ENCODE results near the gene CD2BP2. TPM values are rescaled to one million over a fixed set of nuclear protein-coding genes. Genes with fewer than 3 reads are reported as not detected.
"Not testable (repeated sequence)": the region's sequence is repeated elsewhere in the genome, so short reads cannot be mapped to it uniquely, and the experiment has no call there.

CD2BP2 gene
- total RNA-seq, 4 donors from 2014 or later, result 43.1 to 68.1 (median 54.3) TPM

GRCh38 chr16:30397776-30398660 lies 42.9 kb upstream of the CD2BP2 start:
- H3K27me3 ChIP-seq, result no peaks in the 10 kb centered on the region
- no peaks in the 10 kb centered on the region for H3K9me3 ChIP-seq
- H3K4me1 ChIP-seq, result peaks cover 0 to 65% (median 12%) of the 10 kb centered on the region in 3 donors
- no peak for TF ChIP-seq EP300 (IDR thresholded peaks at IDR 0.05)
- no peak for TF ChIP-seq CTCF (IDR thresholded peaks at IDR 0.05)
- no peak for TF ChIP-seq POLR2AphosphoS5 (IDR thresholded peaks at IDR 0.05)
- TF ChIP-seq POLR2A (IDR thresholded peaks at IDR 0.05), result no peak
- peaks cover 0 to 20% of the 10 kb centered on the region in 2 donors for H3K36me3 ChIP-seq
- no peak overlapping the region for H3K4me3 ChIP-seq
- no peak overlapping the region for H3K27ac ChIP-seq
- ATAC-seq, result no peak
- WGBS, 2 donors (ENCODE audit: low coverage in 1 of 2), result no CpG with 5 or more reads among the region's 42 CpGs

GRCh38 chr16:30397056-30397455 lies 41.9 kb upstream of the CD2BP2 start:
- TF ChIP-seq EP300 (IDR thresholded peaks at IDR 0.05) (no peak), POLR2AphosphoS5 (IDR thresholded peaks at IDR 0.05) (no peak), CTCF (IDR thresholded peaks at IDR 0.05) (no peak), POLR2A (IDR thresholded peaks at IDR 0.05) (no peak)
- no peaks in the 10 kb centered on the region for H3K27me3 ChIP-seq
- H3K27ac ChIP-seq, result no peak overlapping the region
- H3K36me3 ChIP-seq, result peaks cover 0 to 20% of the 10 kb centered on the region in 2 donors
- ATAC-seq, result no peak
- WGBS, 2 donors (ENCODE audit: low coverage in 1 of 2), result 70 to 77% methylated on average over 4 of the region's 4 CpGs
- H3K4me1 ChIP-seq, result peaks cover 0 to 65% (median 12%) of the 10 kb centered on the region in 3 donors
- H3K4me3 ChIP-seq, result no peak overlapping the region
- H3K9me3 ChIP-seq, result no peaks in the 10 kb centered on the region

GRCh38 chr16:30396627-30397026 lies 41.5 kb upstream of the CD2BP2 start:
- not testable (repeated sequence) for H3K4me3 ChIP-seq, H3K27ac ChIP-seq, H3K27me3 ChIP-seq, ATAC-seq, H3K9me3 ChIP-seq
- WGBS, 2 donors (ENCODE audit: low coverage in 1 of 2), result 71 to 78% methylated on average over 2 to 3 of the region's 4 CpGs
- peaks cover 0 to 20% of the 10 kb centered on the region in 2 donors for H3K36me3 ChIP-seq
- H3K4me1 ChIP-seq, result peaks cover 0 to 65% (median 12%) of the 10 kb centered on the region in 3 donors

- no peak for ATAC-seq
- TF ChIP-seq CTCF (IDR thresholded peaks at IDR 0.05), result no peak
- no peak for TF ChIP-seq POLR2A (IDR thresholded peaks at IDR 0.05)
- TF ChIP-seq EP300 (IDR thresholded peaks at IDR 0.05), result no peak
- no peak for TF ChIP-seq POLR2AphosphoS5 (IDR thresholded peaks at IDR 0.05)
- peak overlapping the region; percentile 72 to 88 (median 86) for H3K27ac ChIP-seq
- H3K4me3 ChIP-seq, result peak overlapping the region; percentile 64 to 93
- H3K4me1 ChIP-seq, result peaks cover 0 to 61% (median 12%) of the 10 kb centered on the region in 3 donors
- peaks cover 0 to 20% of the 10 kb centered on the region in 2 donors for H3K36me3 ChIP-seq
- no peaks in the 10 kb centered on the region for H3K27me3 ChIP-seq
- no peaks in the 10 kb centered on the region for H3K9me3 ChIP-seq
- 10 to 16% methylated on average over 8 to 13 of the region's 13 CpGs for WGBS, 2 donors (ENCODE audit: low coverage in 1 of 2)
Observed at GRCh38 chr16:30395992-30396585, 41.0 kb upstream of the CD2BP2 start.

- H3K27ac ChIP-seq, result peak within 1 kb of the TSS; percentile 72 to 88 (median 86)
- H3K36me3 ChIP-seq, result peaks cover 0 to 20% of the 10 kb centered on the region in 2 donors
- TF ChIP-seq EP300 (IDR thresholded peaks at IDR 0.05) (no peak), POLR2AphosphoS5 (IDR thresholded peaks at IDR 0.05) (peak; percentile 54), CTCF (IDR thresholded peaks at IDR 0.05) (peak in 3 of 4 experiments; percentile 48 to 61 (median 57)), POLR2A (IDR thresholded peaks at IDR 0.05) (peak; percentile 27 to 36)
- no peaks in the 10 kb centered on the region for H3K9me3 ChIP-seq
- H3K4me3 ChIP-seq, result peak within 1 kb of the TSS; percentile 64 to 93
- ATAC-seq, result peak; percentile 97
- WGBS, 2 donors (ENCODE audit: low coverage in 1 of 2), result 0% methylated on average over 5 of the region's 103 CpGs; no CpG with 5 or more reads in 1 of the 2 donors
- H3K27me3 ChIP-seq, result no peaks in the 10 kb centered on the region
- H3K4me1 ChIP-seq, result peaks cover 0 to 55% (median 12%) of the 10 kb centered on the region in 3 donors
Observed at GRCh38 chr16:30395155-30395991, 40.3 kb upstream of the CD2BP2 start, which contains the start of gene ZNF48. Gene ZNF48, plus strand, starts transcription at chr16:30395420. Its CDS starts 375 bp downstream, at chr16:30395795.
